Measurements from ENCODE around the gene TMEM174.

The TMEM174 gene

GRCh38 chr5:73179730-73180129, 6.7 kb downstream of the TMEM174 start:
- no peak for DNase-seq (ENCODE audit: low read depth)
- H3K4me3 ChIP-seq (ENCODE audit: low read length): no peak overlapping the region
- no peak for TF ChIP-seq CTCF (IDR thresholded peaks at IDR 0.05; ENCODE audit: insufficient read depth, low read depth, low read length, missing control alignments)

- DNase-seq (ENCODE audit: low read depth): no peak
- no peak overlapping the region for H3K4me3 ChIP-seq (ENCODE audit: low read length)
- no peak for TF ChIP-seq CTCF (IDR thresholded peaks at IDR 0.05; ENCODE audit: insufficient read depth, low read depth, low read length, missing control alignments)
Measured at GRCh38 chr5:73180566-73180965, 7.6 kb downstream of the TMEM174 start.

- DNase-seq (ENCODE audit: low read depth): no peak
- no peak for TF ChIP-seq CTCF (IDR thresholded peaks at IDR 0.05; ENCODE audit: insufficient read depth, low read depth, low read length, missing control alignments)
- no peak overlapping the region for H3K4me3 ChIP-seq (ENCODE audit: low read length)
Measured at GRCh38 chr5:73182307-73182706, 9.3 kb downstream of the TMEM174 start.

- TF ChIP-seq CTCF (IDR thresholded peaks at IDR 0.05; ENCODE audit: insufficient read depth, low read depth, low read length, missing control alignments): no peak
- DNase-seq (ENCODE audit: low read depth): no peak
- no peak overlapping the region for H3K4me3 ChIP-seq (ENCODE audit: low read length)
Measured at GRCh38 chr5:73183000-73183399, 10.0 kb downstream of the TMEM174 start.

GRCh38 chr5:73183481-73183891, 10.5 kb downstream of the TMEM174 start:
- H3K4me3 ChIP-seq (ENCODE audit: low read length): no peak overlapping the region
- no peak for TF ChIP-seq CTCF (IDR thresholded peaks at IDR 0.05; ENCODE audit: insufficient read depth, low read depth, low read length, missing control alignments)
- no peak for DNase-seq (ENCODE audit: low read depth)

- no peak overlapping the region for H3K4me3 ChIP-seq (ENCODE audit: low read length)
- no peak for TF ChIP-seq CTCF (IDR thresholded peaks at IDR 0.05; ENCODE audit: insufficient read depth, low read depth, low read length, missing control alignments)
- no peak for DNase-seq (ENCODE audit: low read depth)
Measured at GRCh38 chr5:73186976-73187375, 14.0 kb downstream of the TMEM174 start.

GRCh38 chr5:73188764-73189531, 16.0 kb downstream of the TMEM174 start:
- H3K4me3 ChIP-seq (ENCODE audit: low read length): no peak overlapping the region
- DNase-seq (ENCODE audit: low read depth): no peak
- no peak for TF ChIP-seq CTCF (IDR thresholded peaks at IDR 0.05; ENCODE audit: insufficient read depth, low read depth, low read length, missing control alignments)
